Epidermal melanocyte (primary cell): ENCODE results near the gene LLGL1.

Source experiments
- DNase-seq: peaks from one replicate; pipeline ENCODE4 v3.0.0; 2011; ENCODE audit warnings: low spot score; ENCODE audit not compliant: insufficient read length

LLGL1 gene

DNA sequence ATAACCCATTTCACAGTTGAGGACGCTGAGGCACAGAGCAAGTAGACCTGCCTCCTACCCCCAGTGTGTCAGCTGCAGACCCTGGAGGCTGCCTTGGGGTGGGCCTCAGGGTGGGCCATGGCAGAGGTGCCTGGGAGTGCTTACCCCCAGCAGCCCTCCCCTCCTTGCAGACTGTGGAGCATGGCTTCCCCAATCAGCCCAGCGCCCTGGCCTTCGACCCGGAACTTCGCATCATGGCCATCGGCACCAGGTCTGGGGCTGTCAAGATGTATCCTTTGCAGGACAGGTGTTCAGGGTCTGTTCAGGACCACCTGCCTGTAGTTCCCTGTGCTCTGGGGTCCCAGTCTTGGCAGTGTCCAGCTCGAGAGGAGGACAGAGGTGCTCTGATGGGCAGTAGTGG is 4.3 kb downstream of the LLGL1 start:
- no peak for DNase-seq

- DNase-seq = no peak
Measured at GRCh38 chr17:18230288-18231141, 5.1 kb downstream of the LLGL1 start.

GRCh38 chr17:18231164-18231563 is 5.7 kb downstream of the LLGL1 start:
- DNase-seq = no peak

DNA sequence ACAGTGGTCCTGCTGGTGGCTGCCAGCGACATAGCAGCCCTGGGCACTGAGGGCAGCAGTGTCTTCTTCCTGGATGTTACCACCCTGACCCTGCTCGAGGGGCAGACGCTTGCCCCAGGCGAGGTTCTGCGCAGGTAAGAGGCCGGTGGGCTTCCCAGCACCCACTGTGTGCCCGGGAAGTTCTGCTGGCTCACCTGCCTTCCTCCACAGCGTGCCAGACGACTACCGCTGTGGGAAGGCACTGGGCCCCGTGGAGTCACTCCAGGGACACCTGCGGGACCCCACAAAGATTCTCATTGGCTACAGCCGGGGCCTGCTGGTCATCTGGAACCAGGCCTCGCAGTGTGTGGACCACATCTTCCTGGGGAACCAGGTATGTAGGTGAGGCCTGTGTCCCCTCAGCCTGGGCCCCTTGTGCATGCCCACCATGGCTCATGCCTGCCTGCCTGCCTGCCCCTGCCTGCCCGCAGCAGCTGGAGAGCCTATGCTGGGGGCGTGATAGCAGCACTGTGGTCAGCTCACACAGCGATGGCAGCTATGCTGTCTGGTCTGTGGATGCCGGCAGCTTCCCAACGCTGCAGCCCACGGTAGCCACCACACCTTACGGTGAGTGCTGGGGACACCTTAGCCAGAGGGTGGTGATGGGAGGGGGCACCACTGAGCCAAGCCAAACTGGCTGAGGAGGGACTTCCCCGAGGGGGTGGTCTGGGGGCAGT is 8.5 kb downstream of the LLGL1 start:
- DNase-seq = no peak

GRCh38 chr17:18234853-18235380 is 9.5 kb downstream of the LLGL1 start:
- no peak for DNase-seq

- DNase-seq = no peak
Measured at GRCh38 chr17:18235743-18236256, 10.4 kb downstream of the LLGL1 start.

DNA sequence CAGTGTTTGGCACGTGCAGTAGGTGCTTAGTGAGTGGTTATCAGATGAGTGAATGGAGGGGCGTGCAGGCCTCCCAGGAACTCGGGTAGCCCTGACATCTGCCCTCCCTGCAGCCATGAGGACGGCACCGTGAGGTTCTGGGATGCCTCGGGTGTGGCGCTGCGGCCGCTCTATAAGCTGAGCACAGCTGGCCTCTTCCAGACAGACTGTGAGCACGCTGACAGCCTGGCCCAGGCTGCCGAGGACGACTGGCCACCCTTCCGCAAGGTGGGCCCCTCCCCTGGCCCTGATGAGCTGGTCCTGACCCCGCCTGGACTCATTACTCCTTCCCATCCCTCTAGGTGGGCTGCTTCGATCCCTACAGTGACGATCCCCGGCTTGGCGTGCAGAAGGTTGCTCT is 11.1 kb downstream of the LLGL1 start:
- DNase-seq = no peak

DNA sequence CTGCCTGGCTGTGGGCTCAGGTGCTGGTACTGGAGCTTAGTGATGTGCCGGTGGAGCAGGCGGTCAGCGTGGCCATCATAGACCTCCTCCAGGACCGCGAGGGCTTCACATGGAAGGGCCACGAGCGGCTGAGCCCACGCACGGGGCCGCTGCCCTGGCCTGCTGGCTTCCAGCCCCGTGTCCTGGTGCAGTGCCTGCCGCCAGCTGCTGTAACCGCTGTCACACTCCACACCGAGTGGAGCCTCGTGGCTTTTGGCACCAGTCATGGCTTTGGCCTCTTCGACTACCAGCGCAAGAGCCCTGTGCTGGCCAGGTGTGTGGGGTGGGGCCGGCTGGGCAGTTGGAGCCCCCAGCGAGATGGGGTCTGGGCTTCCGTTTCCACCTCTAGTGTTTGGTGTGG is 12.0 kb downstream of the LLGL1 start:
- no peak for DNase-seq

GRCh38 chr17:18238299-18238698 is 12.9 kb downstream of the LLGL1 start:
- no peak for DNase-seq

- DNase-seq = no peak
Measured at GRCh38 chr17:18240449-18240848, 15.0 kb downstream of the LLGL1 start.

GRCh38 chr17:18241229-18241871 is 15.9 kb downstream of the LLGL1 start:
- no peak for DNase-seq

DNA sequence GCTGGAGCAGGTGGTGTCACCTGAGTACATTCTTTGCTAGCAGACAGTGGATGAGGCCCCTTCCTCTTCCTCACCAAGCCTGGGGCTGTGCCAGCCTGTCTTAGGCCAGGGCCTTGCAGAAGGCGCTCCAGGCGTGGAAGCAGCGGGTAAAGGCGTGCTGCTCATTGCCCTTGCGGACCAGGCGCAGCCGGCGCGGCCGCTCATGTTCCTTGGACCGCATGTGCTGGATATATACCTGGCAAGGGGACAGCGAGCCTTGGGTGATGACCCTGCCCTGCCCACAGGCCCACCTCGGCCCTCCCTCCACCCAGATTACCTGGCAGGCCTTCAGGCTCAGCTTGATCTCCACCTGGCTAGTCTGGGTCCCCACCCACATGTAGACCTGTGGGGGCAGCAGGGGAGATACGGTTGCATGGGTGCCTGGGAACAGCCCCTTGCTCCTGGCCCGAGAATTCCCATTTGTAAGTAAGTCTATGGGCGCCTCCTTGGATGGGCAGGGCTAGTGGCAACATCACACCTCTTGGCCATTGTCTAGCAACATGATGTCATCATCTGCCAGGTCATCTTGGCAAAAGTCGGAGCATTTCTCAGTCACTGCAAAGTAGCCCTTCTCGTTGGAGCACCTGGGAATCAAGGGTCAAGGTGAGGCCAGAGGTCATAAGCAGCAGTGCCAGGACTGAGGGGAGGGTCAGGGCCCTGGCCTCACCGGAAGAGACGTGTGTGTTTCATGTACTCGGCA is 19.8 kb downstream of the LLGL1 start:
- no peak for DNase-seq

DNA sequence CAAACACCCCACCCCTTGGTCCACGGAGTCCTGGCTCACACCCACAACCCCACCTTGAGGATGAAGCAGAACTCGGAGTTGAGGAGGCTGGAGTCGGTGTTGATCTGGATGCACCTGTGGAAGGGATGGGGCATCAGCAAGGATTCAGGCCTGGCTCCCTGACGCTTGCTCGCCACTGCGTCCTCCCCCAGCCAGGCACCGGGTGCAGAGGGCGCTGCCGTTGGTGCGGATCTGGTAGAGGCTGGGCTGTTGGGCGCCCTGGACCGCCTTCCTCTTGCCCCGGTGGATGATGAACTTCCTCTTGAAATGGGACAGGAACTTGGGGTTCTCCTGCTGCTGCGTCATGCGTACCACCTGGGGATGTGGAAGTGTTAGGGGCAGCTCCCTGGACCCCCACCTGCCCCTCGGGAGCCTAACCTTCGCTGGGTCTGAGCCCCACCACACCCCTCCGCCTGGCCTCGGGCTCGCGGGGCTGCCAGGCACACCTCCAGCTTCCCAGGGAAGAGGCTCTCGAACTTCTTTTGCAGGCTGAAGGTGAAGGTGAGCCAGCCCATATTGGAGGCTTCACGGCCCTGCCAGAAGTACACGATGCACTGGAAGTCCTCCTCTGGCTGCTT is 20.8 kb downstream of the LLGL1 start:
- DNase-seq = no peak

DNA sequence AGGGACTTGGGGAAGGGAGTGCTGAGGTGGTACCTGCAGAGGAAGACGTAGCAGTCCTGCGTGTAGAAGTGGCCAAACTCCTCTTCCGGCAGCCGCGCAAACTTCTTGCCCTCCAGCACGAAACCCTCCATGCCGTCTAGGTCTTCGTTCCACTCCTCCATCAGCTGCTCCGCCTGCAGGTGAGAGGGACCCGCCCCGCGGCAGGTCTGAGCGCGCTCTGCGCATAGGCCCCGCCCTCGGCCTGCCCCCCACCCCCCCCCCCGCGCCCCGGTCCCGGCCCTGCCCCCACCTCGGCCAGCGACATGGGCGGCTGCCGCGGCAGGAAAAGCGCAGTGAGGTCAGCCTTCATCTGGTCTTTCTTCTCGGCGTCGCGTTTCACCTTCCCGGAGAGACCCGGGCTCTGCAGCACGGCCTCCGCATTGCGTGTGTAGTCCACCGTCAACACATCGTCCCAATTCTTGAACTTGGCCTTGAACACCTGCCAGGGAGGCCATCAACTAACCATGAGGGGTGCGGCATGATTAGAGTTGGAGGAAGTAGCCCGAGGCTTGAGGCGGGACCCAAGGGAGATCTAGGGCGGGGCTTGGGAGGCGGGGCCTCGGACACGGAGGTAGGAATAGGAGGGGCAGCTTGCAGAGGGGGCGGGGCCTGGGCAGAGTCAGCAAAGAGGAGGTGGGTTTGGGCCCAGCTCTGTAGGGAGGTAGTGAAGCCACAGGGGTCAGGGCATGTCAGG is 21.6 kb downstream of the LLGL1 start:
- no peak for DNase-seq

GRCh38 chr17:18247613-18248001 is 22.2 kb downstream of the LLGL1 start:
- DNase-seq = no peak

GRCh38 chr17:18248300-18248731 is 22.9 kb downstream of the LLGL1 start:
- peak; percentile 96 for DNase-seq

DNA sequence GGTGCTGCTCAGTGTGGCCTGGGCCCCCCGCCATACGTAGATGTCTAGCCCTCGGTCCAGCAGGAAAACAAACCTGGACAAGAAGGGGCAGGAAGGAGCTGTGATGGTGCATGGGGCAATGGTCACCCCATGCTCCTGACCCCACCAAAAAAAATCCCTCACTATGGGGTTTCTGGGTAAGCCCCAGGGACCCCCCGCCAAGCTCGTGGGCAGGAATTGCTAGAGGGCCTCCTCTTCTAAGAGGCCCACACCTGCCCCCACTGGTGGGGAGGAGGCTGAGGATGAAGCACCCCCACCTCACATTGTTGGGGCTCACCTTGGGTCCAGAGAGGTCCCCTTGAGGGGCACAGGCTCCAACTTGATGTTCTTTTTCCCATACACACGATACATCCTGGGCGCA is 23.4 kb downstream of the LLGL1 start:
- DNase-seq = no peak

GRCh38 chr17:18250259-18250658 is 24.8 kb downstream of the LLGL1 start:
- no peak for DNase-seq

GRCh38 chr17:18250708-18251107 is 25.3 kb downstream of the LLGL1 start:
- DNase-seq = no peak

- no peak for DNase-seq
Measured at GRCh38 chr17:18251204-18251603, 25.8 kb downstream of the LLGL1 start.
